ENCODE measurements around the gene DAPK3.

- TF ChIP-seq POLR2AphosphoS5 (IDR thresholded peaks at IDR 0.05; ENCODE audit: low read depth, low read length) (no peak), REST (IDR thresholded peaks at IDR 0.05; ENCODE audit: insufficient read depth in 1 of 2, low read depth in 2 of 2, low read length in 2 of 2) (no peak), TAF1 (IDR thresholded peaks at IDR 0.05; ENCODE audit: borderline replicate concordance, insufficient read depth, low read length) (no peak), SIN3A (IDR thresholded peaks at IDR 0.05; ENCODE audit: borderline replicate concordance, insufficient read depth, low read length) (no peak)
Observed at GRCh38 chr19:4019578-4019977, 48.7 kb upstream of the DAPK3 start.

Measured in PFSK-1 (cell line).